GM10248 (cell line): Measurements from ENCODE around the gene ARHGAP25.

Experiments used
- CTCF ChIA-PET: fragments of 300-600 bp; sonication (Branson Sonifier 250); formaldehyde crosslinking; extraction: SDS; loops from one replicate; lab custom pipeline; 2021; ENCODE audit warnings: antibody characterized with exemption; lab: Yijun Ruan, JAX
- POLR2A ChIA-PET: fragments of 350-650 bp; sonication (Branson Sonifier 250); formaldehyde crosslinking; extraction: SDS; loops from one replicate; lab custom pipeline; 2020; ENCODE audit warnings: antibody characterized with exemption; lab: Yijun Ruan, JAX
- DNase-seq: peaks from one replicate; pipeline ENCODE4 v3.0.0; 2012; ENCODE audit errors: extremely low spot score
- TF ChIP-seq, protein P1 (sequence below): IDR thresholded peaks from 2 replicates; pipeline ENCODE4 v1.5.1; 2012; ENCODE audit warnings: mild to moderate bottlenecking, low read depth; ENCODE audit errors: extremely low read depth, missing control alignments, control extremely low read depth

The ARHGAP25 gene

DNA sequence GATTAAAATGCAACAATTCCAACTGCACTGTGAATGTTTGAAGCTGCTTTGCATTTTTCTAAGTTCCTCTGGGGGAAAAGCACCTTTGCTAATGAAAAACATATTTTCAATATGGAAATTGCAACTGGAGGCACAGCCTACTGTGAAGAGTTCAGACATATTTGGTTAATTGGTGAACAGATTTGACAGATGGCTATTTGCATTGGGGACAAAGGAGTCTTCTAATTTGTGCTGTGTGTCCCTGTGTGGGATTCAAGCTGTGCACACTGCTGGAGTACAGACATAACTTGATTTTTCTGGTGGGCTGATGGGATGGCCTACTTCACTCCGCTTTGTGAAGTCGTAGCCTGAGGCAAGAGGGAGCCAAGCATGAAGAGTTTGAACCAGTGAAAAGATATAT, 40.7 kb upstream of the ARHGAP25 start:
- TF ChIP-seq, protein P1, sequence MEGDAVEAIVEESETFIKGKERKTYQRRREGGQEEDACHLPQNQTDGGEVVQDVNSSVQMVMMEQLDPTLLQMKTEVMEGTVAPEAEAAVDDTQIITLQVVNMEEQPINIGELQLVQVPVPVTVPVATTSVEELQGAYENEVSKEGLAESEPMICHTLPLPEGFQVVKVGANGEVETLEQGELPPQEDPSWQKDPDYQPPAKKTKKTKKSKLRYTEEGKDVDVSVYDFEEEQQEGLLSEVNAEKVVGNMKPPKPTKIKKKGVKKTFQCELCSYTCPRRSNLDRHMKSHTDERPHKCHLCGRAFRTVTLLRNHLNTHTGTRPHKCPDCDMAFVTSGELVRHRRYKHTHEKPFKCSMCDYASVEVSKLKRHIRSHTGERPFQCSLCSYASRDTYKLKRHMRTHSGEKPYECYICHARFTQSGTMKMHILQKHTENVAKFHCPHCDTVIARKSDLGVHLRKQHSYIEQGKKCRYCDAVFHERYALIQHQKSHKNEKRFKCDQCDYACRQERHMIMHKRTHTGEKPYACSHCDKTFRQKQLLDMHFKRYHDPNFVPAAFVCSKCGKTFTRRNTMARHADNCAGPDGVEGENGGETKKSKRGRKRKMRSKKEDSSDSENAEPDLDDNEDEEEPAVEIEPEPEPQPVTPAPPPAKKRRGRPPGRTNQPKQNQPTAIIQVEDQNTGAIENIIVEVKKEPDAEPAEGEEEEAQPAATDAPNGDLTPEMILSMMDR: no peak
- no peak for DNase-seq
- POLR2A ChIA-PET: no interaction called here

DNA sequence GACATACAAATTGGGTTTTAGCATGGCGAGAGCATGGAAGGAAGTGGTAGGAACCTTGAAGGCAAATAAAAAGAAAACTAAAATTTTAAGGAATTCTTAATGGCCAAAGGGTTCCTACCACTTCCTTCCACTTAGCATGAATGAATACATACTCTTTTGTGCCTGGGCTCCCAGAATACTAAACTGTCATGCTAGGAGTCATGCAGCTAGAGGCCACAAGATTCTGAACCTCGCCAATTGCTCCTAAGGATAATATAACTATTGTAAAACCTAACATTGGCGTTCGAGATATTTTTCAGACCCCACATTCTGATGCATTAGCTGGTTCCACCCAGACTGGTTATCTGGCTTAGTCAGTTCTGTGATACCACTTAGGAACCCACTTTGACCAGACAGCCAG, 38.6 kb upstream of the ARHGAP25 start:
- ChIA-PET CTCF (interaction anchor here (1.3 to 2.7 kb wide), 3 partner anchors 13 to 22 kb away, joined by 3 to 17 read pairs (median 5); no protein-coding TSS in a partner anchor), POLR2A (no interaction called here)
- TF ChIP-seq, protein P1: no peak
- DNase-seq: no peak

More for the DNA sequence above, 40.7 kb upstream of the ARHGAP25 start:
- CTCF ChIA-PET: interaction anchor here (1.4 to 5.5 kb wide), 2 partner anchors 16 to 216 kb away, joined by 4 to 54 read pairs; no protein-coding TSS in a partner anchor

DNA sequence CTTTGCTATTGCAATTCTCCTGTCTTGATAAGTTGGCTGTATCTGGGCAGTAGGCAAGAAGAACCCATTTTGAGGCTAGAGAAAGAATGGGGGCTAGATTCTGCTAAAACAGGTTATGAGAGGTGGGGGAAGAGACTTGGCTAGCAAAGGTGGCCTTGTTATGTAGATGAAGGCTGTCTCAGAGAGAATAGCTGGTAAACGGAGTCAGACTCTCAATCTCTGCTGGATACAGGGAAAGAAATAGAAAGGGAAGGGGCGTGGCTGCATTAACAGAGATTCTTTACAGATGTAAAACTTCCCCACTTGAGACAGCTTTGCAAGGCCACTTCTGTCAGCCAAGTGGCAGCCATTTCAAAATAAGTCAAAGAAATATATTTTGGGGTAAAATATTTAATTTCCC, 38.1 kb upstream of the ARHGAP25 start:
- DNase-seq: no peak
- TF ChIP-seq, protein P1: no peak
- CTCF ChIA-PET: interaction anchor here (1.3 to 2.7 kb wide), 4 partner anchors 12 to 233 kb away, joined by 3 to 17 read pairs (median 4); no protein-coding TSS in a partner anchor
- POLR2A ChIA-PET: no interaction called here

DNA sequence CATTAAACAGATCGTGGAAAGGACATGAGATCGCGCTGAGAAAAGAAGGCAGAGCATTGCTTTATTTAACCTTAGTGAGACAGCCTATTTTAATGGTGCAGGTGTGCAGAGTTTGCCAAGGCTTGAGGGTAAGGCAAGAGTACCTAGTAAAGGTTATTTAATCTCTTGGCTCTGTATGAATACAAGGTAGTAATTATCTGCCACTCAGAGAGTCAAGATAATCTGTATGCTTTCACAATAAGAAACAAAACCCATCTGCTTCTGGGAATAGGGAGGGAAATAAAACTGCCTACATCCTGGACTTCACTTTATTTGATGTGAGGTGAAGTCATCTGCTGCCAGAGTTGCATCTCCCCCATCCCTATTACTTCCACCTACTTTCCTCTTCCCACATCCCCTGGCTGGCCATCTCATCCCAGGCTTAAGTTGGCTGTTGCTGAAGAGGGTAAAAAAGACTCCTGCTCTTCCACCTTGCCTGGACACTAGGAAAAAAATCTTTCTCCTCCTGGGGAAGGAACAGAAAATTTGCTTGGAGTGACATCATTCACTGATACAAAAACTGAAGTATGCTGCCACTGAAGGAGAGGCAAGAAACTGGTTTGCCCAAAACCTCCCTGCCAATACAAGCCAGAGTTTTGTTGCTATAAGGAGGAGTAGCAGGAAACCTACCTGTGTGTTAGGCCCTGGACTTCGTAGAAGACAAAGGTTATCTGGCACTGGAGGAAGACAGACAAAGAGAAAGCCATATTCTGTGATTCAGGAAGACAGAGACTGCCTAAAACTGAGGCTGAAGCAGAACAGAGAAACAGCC, 35.8 kb upstream of the ARHGAP25 start:
- TF ChIP-seq, protein P1: no peak
- ChIA-PET CTCF (no interaction called here), POLR2A (no interaction called here)
- DNase-seq: no peak

DNA sequence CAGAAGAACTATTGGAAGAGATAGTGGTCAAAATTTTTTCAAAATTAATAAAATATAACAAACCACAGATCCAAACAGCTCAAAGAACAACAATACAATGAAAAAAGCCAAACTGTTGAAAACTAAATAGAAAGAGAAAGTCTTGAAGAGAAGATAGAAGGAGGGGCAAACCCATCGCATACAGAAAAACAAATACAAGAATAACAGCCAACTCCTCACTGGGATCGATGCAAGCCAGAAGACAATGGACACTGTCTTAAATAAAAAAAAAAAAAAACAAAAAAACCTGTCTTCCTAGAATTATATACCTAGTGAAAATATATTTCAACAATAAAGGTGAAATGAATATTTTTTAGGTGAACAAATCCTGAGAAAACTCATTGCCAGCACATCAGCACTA, 34.1 kb upstream of the ARHGAP25 start:
- TF ChIP-seq, protein P1: no peak
- ChIA-PET CTCF (interaction anchor here (0.9 to 3.0 kb wide), 3 partner anchors 9 to 208 kb away, joined by 3 to 8 read pairs (median 5); no protein-coding TSS in a partner anchor), POLR2A (no interaction called here)
- DNase-seq: no peak

DNA sequence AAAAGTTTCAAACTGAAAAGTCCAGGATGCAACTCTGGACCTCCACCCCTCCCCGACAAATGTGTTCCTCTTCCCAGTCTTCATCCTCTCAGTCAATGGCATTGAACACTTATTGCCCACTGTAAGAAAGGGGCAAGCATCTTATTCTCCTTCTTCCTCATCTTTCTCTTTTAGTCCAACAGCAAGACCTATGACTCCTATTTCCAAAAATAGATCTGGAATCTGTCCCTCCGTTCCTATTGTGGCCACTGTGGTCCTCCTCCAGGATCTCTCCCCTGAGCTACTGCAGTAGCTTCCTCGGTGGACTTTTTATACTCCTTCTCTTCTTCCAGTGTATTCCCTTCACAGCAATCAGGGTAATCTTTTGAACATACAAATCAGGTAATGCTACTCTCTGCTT, 28.0 kb upstream of the ARHGAP25 start:
- TF ChIP-seq, protein P1: no peak
- ChIA-PET CTCF (interaction anchor here (1.5 to 5.8 kb wide), 2 partner anchors 15 to 219 kb away, joined by 5 to 54 read pairs; no protein-coding TSS in a partner anchor), POLR2A (no interaction called here)
- DNase-seq: no peak
